NCI-H345 treated with DMSO at 0.1 percent for 48 hours (cell line): Measurements from ENCODE around the gene KCNQ2.
"Not testable (repeated sequence)": the region's sequence is repeated elsewhere in the genome, so short reads cannot be mapped to it uniquely, and the experiment has no call there.

ENCODE experiments used
- DNase-seq: peaks from one replicate; lab custom pipeline; 2025; ENCODE audit not compliant: unreplicated experiment; lab: John Stamatoyannopoulos, UW

The KCNQ2 gene

DNA sequence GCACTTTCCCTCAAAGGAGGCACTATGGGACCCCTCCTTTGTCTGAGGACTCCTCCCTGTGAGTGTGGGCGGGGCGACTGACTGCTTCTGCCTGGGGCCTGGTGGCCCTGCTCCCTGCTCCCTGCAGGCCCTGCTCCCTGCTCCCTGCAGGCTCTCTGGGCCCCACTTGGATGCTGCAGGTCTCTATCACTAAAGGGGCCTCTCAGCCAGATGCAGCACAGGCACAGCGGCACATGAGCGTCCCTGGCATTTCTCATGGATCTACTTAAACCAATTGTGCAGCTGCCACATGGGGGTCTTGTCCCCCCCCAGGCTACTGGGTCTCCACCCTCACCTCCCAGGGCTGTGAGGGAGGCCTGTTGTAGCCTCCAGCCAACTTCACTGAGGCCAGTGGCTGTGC lies 18.6 kb upstream of the KCNQ2 start:
- no peak for DNase-seq

- no peak for DNase-seq
Observed at GRCh38 chr20:63490416-63490815, 18.0 kb upstream of the KCNQ2 start.

GRCh38 chr20:63488315-63489251 lies 16.1 kb upstream of the KCNQ2 start:
- no peak for DNase-seq

DNA sequence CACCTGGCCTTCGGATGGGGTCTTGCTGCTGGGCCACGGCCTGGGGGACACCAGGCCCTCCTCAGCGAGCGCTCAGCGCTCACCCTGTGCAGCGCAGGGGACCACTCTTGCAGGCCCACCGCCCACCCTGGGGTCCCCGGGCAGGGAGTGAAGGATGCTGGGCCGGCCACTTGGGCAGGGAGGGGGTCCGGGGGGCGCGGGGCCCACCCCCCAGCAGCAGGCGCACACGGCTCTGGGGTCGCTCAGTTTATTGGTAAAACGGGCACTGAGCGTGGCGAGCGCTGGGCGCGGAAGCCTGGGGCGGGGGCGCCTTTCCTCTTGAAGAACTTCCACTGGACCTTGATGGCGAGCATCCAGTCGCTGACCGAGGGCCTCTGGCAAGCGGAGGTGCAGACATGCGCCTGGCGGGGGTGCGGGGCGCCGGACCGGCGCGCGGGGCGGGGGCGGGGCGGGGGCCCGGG lies 15.4 kb upstream of the KCNQ2 start:
- DNase-seq: no peak

DNA sequence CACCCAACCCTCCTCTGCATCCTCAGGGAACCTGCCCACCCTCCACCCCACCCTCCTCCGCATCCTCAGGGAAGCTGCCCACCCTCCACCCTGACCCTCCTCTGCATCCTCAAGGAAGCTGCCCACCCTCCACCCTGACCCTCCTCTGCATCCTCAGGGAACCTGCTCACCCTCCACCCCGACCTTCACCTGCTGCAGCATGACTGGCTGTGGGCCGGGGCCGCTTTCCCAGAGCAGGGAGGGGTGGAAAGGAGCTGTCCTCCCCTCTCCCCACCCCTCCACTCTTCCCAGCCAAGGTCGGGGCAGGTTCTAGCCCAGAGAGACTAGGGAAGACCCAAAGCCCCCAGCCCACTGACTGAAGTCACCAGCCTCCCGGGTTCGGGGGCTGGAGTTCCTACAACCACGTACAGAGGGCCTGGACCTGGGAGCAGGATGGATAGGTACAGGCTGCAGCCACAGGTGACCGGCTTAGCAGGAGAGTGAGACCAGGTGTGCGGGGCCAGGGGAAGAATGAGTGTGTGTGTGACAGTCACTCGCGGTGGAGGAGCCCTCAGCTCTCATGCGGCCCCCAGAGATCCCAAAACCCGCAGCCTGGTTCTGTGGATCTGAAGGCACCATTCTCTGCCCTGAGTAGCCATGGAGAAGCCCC lies 14.8 kb upstream of the KCNQ2 start:
- no peak for DNase-seq

DNA sequence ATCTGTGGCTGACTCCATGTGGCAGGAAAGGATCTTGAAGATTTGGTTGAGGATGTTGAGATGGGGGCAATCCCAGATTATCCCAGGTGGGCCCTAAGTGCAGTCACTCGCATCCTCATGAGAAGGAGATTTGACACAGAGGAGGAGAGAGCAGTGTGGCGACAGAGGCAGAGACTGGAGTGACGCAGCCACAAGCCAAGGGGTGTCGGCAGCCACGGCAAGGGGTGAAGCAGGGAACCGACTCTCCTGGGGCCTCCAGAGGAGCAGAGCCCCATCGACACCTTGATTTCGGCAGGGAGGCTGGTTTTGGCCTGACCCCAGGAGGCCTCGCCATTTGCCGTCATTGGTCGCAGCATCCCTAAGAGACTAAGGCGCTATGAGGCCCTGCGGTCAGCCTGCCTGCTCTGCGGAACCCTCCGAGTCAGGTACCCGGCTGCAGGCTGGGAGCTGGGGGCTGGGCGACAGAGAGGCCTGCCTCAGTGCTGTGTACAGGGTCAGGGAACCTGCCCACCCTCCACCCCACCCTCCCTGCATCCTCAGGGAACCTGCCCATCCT lies 13.9 kb upstream of the KCNQ2 start:
- no peak for DNase-seq

- DNase-seq: no peak
Observed at GRCh38 chr20:63484651-63485403, 12.4 kb upstream of the KCNQ2 start.

DNA sequence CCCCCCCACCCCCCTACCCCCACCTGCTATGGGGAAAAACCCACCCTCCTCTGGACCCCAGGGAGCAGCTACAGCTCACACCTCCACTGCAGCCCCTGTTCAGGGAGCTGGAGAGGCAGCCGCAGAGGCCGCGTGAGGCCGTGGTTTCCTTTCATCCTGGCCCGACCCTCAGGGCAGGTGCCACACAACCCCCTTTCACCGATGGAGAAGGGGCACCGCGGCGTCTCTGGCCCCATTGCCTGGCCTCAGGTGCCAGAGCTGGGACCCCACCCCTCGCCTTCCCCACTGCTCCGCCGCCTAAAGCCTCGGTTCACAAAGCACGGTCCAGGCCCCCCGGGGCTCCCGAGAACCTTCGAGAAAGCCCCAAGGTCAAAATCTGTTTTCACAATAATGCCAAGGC lies 11.8 kb upstream of the KCNQ2 start:
- DNase-seq: no peak

DNA sequence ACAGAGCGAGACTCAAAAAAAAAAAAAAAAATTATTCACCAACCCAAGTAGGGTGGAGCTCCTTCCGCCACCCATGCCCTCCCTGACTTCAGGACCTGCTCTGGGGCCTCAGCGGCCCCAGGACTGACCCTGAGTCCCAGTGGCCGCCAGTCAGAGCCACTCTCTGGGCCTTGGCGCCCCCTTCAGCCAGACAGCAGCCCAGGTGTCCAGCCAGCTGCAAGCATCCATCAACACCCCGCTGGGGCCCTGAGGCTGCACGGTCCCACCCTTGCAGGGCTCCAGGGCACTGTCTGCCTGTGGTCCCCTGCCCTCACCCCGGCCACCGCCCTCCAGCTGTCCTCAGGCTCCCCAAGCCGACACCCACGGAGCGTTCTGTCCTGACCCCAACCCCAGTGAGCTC lies 11.4 kb upstream of the KCNQ2 start:
- DNase-seq: no peak

- DNase-seq: no peak
Observed at GRCh38 chr20:63482021-63482587, 9.6 kb upstream of the KCNQ2 start.

- no peak for DNase-seq
Observed at GRCh38 chr20:63481503-63481902, 9.0 kb upstream of the KCNQ2 start.

GRCh38 chr20:63479695-63480419 lies 7.4 kb upstream of the KCNQ2 start:
- not testable (repeated sequence) for DNase-seq

DNA sequence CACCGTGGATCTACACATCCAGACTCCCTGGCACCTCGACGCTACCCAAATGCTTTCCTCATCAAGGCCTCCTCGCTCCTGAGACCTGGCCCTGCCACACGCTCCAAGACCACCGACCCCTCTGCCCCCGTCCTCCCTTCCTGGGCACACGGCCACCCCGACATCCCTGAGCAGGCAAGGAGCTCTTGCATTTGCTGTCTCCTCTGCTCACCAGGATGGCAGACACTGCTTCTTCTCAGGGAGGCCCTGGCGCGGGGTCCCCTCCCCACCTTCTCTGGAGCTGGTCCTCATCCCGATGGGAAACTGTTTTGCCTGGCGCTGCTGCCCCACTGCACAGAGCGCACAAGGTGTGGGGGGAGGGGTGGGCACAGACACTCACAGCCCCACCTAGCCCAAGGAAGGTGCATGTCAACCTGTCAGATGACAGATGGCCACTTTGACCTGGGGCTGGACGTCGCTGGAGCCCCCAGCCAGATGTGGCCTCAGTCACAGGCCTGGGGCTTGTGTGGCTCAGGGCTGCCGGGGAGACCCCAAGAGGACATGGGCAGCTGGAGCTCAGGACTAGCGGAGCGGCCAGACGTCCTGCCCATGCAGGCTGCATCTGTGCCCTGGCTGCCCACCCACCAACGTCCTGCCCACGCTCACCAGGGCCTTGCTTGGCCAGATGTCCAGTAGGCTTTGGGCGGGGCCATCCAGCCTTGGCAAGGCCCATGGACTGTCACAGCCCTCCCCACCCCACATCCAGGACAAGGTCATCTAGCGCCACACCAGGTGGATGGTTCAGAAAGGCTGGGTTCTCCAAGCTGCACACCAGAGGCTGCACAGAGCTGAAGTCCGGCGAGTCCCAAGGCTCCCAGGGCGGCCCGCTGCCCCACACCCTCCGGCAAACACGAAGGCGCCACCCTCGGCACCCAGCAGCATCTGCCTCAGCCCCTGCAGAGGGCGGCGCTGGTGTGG lies 6.2 kb upstream of the KCNQ2 start:
- no peak for DNase-seq

- no peak for DNase-seq
Observed at GRCh38 chr20:63477944-63478343, 5.5 kb upstream of the KCNQ2 start.

DNA sequence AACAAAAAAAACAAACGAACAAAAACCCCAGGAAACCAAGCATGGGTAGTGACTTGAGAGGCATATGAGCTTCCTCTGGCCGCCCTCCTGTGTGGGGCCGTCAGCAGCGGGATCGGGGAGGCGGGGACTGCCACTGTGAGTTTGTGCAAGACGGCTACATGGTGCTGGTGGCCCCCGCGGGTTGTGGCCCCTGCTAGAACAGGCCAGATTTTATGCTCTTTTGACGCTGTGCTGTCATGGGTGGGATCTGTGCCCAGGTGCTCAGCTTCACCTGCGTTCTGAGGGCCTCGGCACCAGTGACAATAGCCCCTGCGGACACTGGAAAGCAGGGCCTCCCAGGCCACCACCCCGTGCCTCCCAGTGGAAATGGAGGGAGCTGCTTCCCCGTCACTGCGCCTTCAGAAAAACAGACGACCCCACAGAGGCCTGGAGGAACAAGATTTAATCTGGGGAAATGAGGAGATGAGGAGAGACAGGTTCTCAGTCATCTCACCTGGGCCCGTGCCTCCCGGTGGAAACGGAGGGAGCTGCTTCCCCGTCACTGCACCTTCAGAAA lies 4.7 kb upstream of the KCNQ2 start:
- no peak for DNase-seq

DNA sequence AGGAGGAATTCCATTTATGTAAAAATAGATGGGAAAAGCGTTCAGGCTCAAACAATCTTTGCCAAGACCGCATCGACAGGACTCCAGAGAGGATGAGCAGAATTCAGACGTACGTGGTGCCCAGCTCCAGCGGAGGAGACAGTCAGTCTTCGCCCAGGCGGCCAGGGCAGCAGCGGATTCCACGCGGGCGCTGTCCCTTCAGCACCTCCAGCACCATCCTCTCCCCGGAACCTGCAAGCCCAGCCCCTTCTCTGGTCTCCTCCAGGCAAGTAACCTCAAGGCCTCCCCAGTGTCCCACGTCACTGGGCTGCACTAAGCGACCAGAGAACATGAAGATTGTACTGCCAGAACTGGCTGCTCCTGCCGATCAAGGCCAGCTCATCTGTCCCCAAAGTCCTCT lies 2.8 kb upstream of the KCNQ2 start:
- DNase-seq: no peak

DNA sequence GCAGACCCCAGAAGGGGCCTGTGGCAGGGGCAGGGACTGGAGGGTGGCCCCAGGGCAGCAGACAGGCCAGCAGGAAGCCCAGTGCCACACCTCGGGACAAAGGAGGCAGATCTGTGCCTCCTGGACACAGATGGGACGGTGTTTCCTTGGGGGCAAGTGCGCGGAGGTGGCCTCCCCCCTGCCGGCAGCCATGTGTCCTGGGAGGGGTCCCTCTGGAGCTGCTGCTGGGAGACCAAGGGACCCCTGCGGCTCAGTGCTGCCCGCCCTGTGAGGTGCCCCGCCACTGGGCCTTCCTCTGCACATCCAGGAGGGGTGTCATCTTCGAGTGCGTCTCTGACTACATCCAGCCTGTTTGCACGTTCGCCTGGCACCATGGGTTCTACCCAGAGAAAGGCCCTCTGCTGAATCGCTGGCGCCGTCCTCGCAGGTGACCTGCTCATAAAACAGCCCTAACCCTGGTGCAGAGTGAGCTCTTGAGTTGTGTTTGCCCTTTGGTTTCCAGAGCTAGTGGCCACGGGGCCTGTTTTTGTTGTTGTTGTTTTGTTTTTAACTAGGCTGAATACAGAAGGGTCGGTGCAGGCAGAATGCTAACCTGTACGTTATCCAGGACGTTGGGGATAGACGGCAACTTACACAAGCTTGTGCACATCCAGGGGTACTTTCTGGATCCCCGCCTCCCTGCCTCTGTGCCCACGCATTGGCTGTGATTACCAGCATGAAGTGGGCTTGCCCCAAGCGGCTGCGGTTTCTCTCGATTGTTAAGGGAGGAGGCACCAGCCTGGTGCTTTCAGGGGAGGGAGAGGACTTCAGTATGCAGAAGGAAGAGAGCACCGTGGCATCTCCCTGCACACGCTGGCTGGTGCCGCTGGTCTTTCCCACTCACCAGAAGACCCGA lies 1.3 kb upstream of the KCNQ2 start:
- no peak for DNase-seq

DNA sequence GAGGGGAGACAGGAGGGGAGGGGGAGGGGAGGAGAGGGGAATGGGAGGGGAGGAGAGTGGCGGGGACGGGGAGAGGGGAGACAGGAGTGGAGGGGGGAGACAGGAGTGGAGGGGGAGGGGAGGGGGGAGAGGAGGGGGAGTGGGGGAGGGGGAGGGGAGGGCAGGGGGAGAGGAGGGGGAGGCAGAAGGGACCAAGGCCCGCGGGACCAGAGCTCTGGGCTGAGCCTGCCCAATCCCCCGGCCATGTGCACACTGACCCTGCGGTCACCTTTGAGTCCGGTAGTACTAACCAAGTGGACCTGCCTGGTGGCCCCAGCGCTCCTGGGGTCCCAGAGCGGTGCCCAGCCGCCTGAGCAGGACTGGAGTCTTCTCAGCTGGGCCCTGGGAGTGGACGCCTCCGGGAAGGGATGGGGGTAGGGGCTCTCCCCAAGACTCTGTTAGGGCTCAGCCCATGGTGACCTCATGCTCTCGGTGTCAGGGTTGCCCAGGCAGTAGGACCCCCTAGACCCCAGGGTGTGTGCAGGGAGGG lies 471 bp upstream of the KCNQ2 start:
- no peak for DNase-seq
